Small intestine (tissue), 4 donors: Measurements from ENCODE around the gene NEUROD6. TPM values are rescaled to one million over a fixed set of nuclear protein-coding genes. Genes with fewer than 3 reads are reported as not detected.

Experiments
- polyA plus RNA-seq, 4 donors: library from polyadenylated mRNA; stranded (reverse) in 3 of 4; unstranded in 1 of 4; fragments of 200-250 nt in 3 of 4; fragments of 120-200 nt in 1 of 4; gene quantifications; one replicate each; pipeline versions ENCODE4 v1.2.1 to v1.2.3, GENCODE V29; 2013
- donor health status: healthy with polysubstance abuse.
- donor health status: Bipolar disorder and iron deficiency.
- donor health status: healthy.

Gene NEUROD6
- polyA plus RNA-seq, 4 donors: 0.34 to 0.54 TPM; not detected in 2

Other genes with a start within 250 kb of the NEUROD6 start
- under 1 TPM in 2 of 4 donors, not detected in 2; 0.25 to 0.37 TPM for gene ITPRID1, start 173.4 kb upstream of the NEUROD6 start, polyA plus RNA-seq